CD4-positive, alpha-beta T cell treated with Interleukin-4 for 1 hour (primary cell): ENCODE results near the gene CPT1B.
A peak's percentile ranks its signal among the peaks of the same experiment; 100 is the strongest.

Experiments
- DNase-seq, 2 donors: peaks; one replicate each; pipeline ENCODE4 v3.0.0-alpha.2; 2020 to 2022

CPT1B gene

GRCh38 chr22:50568626-50569025, 9.6 kb downstream of the CPT1B start:
- no peak for DNase-seq

GRCh38 chr22:50567721-50568252, 10.4 kb downstream of the CPT1B start:
- no peak for DNase-seq

GRCh38 chr22:50564289-50564688, 13.9 kb downstream of the CPT1B start:
- DNase-seq: no peak

- no peak for DNase-seq
Measured at GRCh38 chr22:50563413-50564160, 14.6 kb downstream of the CPT1B start.

- peak; percentile 96 to 98 for DNase-seq
Measured at GRCh38 chr22:50562523-50563412, 15.5 kb downstream of the CPT1B start, which contains the start of gene SYCE3. TSS of gene SYCE3 (minus strand) at chr22:50562919. CDS start at chr22:50556405, 6,514 bp downstream.

- peak in 1 of 2 donors; percentile 36 for DNase-seq
Measured at GRCh38 chr22:50561401-50562358, 16.5 kb downstream of the CPT1B start.

GRCh38 chr22:50560034-50560433, 18.2 kb downstream of the CPT1B start:
- no peak for DNase-seq

GRCh38 chr22:50556703-50557102, 21.5 kb downstream of the CPT1B start:
- no peak for DNase-seq

GRCh38 chr22:50553310-50553709, 24.9 kb downstream of the CPT1B start:
- DNase-seq: no peak

GRCh38 chr22:50551160-50551752, 27.0 kb downstream of the CPT1B start:
- no peak for DNase-seq

GRCh38 chr22:50550395-50550794, 27.8 kb downstream of the CPT1B start:
- DNase-seq: no peak

- DNase-seq: no peak
Measured at GRCh38 chr22:50548921-50549790, 29.1 kb downstream of the CPT1B start.

GRCh38 chr22:50548040-50548920, 29.9 kb downstream of the CPT1B start:
- DNase-seq: peak; percentile 49 to 58

- DNase-seq: no peak
Measured at GRCh38 chr22:50547263-50547985, 30.8 kb downstream of the CPT1B start.

GRCh38 chr22:50546326-50547262, 31.6 kb downstream of the CPT1B start:
- DNase-seq: no peak

- no peak for DNase-seq
Measured at GRCh38 chr22:50545522-50546325, 32.5 kb downstream of the CPT1B start, which contains the start of gene KLHDC7B. TSS of gene KLHDC7B (plus strand) at chr22:50545899. CDS start at chr22:50546244, 345 bp downstream.

- peak in 1 of 2 donors; percentile 48 for DNase-seq
Measured at GRCh38 chr22:50544746-50545253, 33.4 kb downstream of the CPT1B start.
